NT2/D1 (cell line): ENCODE measurements around the gene VRK1.

Source experiments
- SUZ12 ChIP-seq: IDR thresholded peaks from 2 replicates; pipeline ENCODE4 v1.6.1; 2011; ENCODE audit not compliant: insufficient read length, insufficient read depth; ENCODE audit errors: extremely low read depth
- ZNF274 ChIP-seq: IDR thresholded peaks from 2 replicates; pipeline ENCODE4 v1.6.1; 2011; ENCODE audit warnings: mild to moderate bottlenecking, low read depth, low read length

DNA sequence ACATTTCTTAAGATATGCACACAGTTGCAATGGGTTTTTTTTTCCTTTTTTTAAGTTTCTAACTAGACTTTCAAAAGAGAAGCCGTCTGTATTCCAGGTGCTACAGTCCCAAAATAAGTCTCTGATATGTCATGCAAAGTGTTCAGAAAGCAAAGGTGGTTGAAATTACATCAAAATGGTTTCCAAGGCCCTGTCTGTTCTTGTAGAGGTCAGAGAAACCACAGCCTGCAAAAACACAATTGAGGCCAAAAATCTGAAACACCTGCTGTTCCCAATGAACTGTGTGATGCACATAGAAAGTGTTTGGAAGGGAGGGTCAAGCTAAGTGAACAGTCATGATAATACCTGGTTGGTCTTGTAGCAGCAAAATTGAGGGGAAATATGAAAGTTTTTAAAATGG is 91.0 kb downstream of the VRK1 start:
- TF ChIP-seq ZNF274: no peak
- TF ChIP-seq SUZ12: no peak
